OCI-LY3 (cell line): ENCODE data around the gene C19orf25.

Source experiments
- CTCF ChIP-seq: fragments of 200-600, 300-600 bp; sonication (generic); IDR thresholded peaks from 2 replicates; pipeline ENCODE4 v1.5.1; 2014; ENCODE audit warnings: antibody characterized with exemption, low read length, low read depth
- EZH2phosphoT487 ChIP-seq: fragments of 200-600 bp; shearing (Covaris generic); IDR thresholded peaks from 2 replicates; pipeline ENCODE4 v1.6.1; 2018; ENCODE audit warnings: antibody characterized with exemption, mixed run types, low read depth

- TF ChIP-seq CTCF: no peak
- TF ChIP-seq EZH2phosphoT487: no peak
Measured at GRCh38 chr19:1440418-1440801, 38.6 kb downstream of the C19orf25 start.
